ENCODE results near the gene MAB21L4.

Gene MAB21L4

GRCh38 chr2:240894006-240894405 is 1.9 kb downstream of the MAB21L4 start:
- no peaks in the 10 kb centered on the region for H3K36me3 ChIP-seq (ENCODE audit: control insufficient read depth, insufficient read depth, low read length)
- H3K9ac ChIP-seq: no peak overlapping the region
- no peaks in the 10 kb centered on the region for H3K4me1 ChIP-seq

GRCh38 chr2:240893363-240893844 is 2.6 kb downstream of the MAB21L4 start:
- Histone ChIP-seq H3K9ac (no peak overlapping the region), H3K27ac (no peak overlapping the region), H3K4me2 (ENCODE audit: low read length) (no peak overlapping the region), H3K36me3 (ENCODE audit: control insufficient read depth, insufficient read depth, low read length) (no peaks in the 10 kb centered on the region), H3K4me3 (ENCODE audit: low read depth, low read length) (no peak overlapping the region), H2AFZ (peak overlapping the region; percentile 53), H3K9me3 (ENCODE audit: control insufficient read depth, low read length) (no peaks in the 10 kb centered on the region), H3K79me2 (no peaks in the 10 kb centered on the region), H3K4me1 (no peaks in the 10 kb centered on the region), H3K27me3 (ENCODE audit: control insufficient read depth, insufficient read depth, low read length) (no peaks in the 10 kb centered on the region)
- no peak for TF ChIP-seq CTCF (IDR thresholded peaks at IDR 0.05)

More at GRCh38 chr2:240894006-240894405, 1.9 kb downstream of the MAB21L4 start:
- Histone ChIP-seq H3K4me2 (ENCODE audit: low read length) (no peak overlapping the region), H3K9me3 (ENCODE audit: control insufficient read depth, low read length) (no peaks in the 10 kb centered on the region), H3K27me3 (ENCODE audit: control insufficient read depth, insufficient read depth, low read length) (no peaks in the 10 kb centered on the region), H3K79me2 (no peaks in the 10 kb centered on the region), H2AFZ (no peak overlapping the region), H3K4me3 (ENCODE audit: low read depth, low read length) (no peak overlapping the region), H3K27ac (no peak overlapping the region)
- TF ChIP-seq CTCF (IDR thresholded peaks at IDR 0.05): no peak

- Histone ChIP-seq H2AFZ (no peak overlapping the region), H3K27ac (no peak overlapping the region), H3K36me3 (ENCODE audit: control insufficient read depth, insufficient read depth, low read length) (no peaks in the 10 kb centered on the region), H3K4me1 (no peaks in the 10 kb centered on the region), H3K9me3 (ENCODE audit: control insufficient read depth, low read length) (no peaks in the 10 kb centered on the region), H3K4me3 (ENCODE audit: low read depth, low read length) (no peak overlapping the region), H3K27me3 (ENCODE audit: control insufficient read depth, insufficient read depth, low read length) (no peaks in the 10 kb centered on the region), H3K9ac (no peak overlapping the region), H3K4me2 (ENCODE audit: low read length) (no peak overlapping the region), H3K79me2 (no peaks in the 10 kb centered on the region)
- TF ChIP-seq CTCF (IDR thresholded peaks at IDR 0.05): no peak
Measured at GRCh38 chr2:240892925-240893324, 3.0 kb downstream of the MAB21L4 start.

GRCh38 chr2:240892356-240892755 is 3.6 kb downstream of the MAB21L4 start:
- Histone ChIP-seq H3K4me2 (ENCODE audit: low read length) (no peak overlapping the region), H3K27ac (no peak overlapping the region), H3K36me3 (ENCODE audit: control insufficient read depth, insufficient read depth, low read length) (no peaks in the 10 kb centered on the region), H3K9ac (no peak overlapping the region), H3K79me2 (no peaks in the 10 kb centered on the region), H2AFZ (no peak overlapping the region), H3K4me1 (no peaks in the 10 kb centered on the region), H3K27me3 (ENCODE audit: control insufficient read depth, insufficient read depth, low read length) (no peaks in the 10 kb centered on the region), H3K9me3 (ENCODE audit: control insufficient read depth, low read length) (no peaks in the 10 kb centered on the region), H3K4me3 (ENCODE audit: low read depth, low read length) (no peak overlapping the region)
- no peak for TF ChIP-seq CTCF (IDR thresholded peaks at IDR 0.05)
